Adrenal gland (tissue), 12 donors: Measurements from ENCODE around the gene CHRM1. TPM values are rescaled to one million over a fixed set of nuclear protein-coding genes. Genes with fewer than 3 reads are reported as not detected.
"Not testable (repeated sequence)": the region's sequence is repeated elsewhere in the genome, so short reads cannot be mapped to it uniquely, and the experiment has no call there.

Experiments
- DNase-seq, 7 donors: peaks; one replicate each; pipeline ENCODE4 v3.0.0-alpha.2; 2019 to 2020
- H3K27ac ChIP-seq, 5 donors: fragments of 200-600 bp; sonication (generic) in 4 of 5; 1 replicate in 3 of 5; 2 replicates in 2 of 5; pipeline versions ENCODE4 v1.5.1 to v1.8.0; 2016 to 2020; ENCODE audit warnings: mild to moderate bottlenecking in 1 of 5
- H3K27me3 ChIP-seq: fragments of 200-600 bp; 2 replicates; pipeline ENCODE4 v1.8.0; 2021
- H3K36me3 ChIP-seq, 2 donors: fragments of 200-600 bp; replicated peaks in 1 of 2; 1 replicate in 1 of 2; 2 replicates in 1 of 2; pipeline versions ENCODE4 v1.5.1 to v1.8.0; 2018 to 2022
- H3K4me1 ChIP-seq, 2 donors: fragments of 200-600 bp; replicated peaks in 1 of 2; 1 replicate in 1 of 2; 2 replicates in 1 of 2; pipeline versions ENCODE4 v1.5.1 to v1.8.0; 2018 to 2021
- H3K4me3 ChIP-seq, 4 donors: fragments of 200-600 bp; sonication (generic) in 3 of 4; one replicate each; pipeline ENCODE4 v1.5.1; 2016 to 2018
- H3K9me3 ChIP-seq, 3 donors: fragments of 200-600 bp; sonication (generic) in 1 of 3; replicated peaks in 1 of 3; 1 replicate in 2 of 3; 2 replicates in 1 of 3; pipeline versions ENCODE4 v1.5.1 to v1.8.0; 2016 to 2021
- POLR2A ChIP-seq, 2 donors: fragments of 450-650 bp; IDR thresholded peaks; one replicate each; pipeline ENCODE4 v1.6.1; 2017; ENCODE audit warnings: antibody characterized with exemption in 2 of 2, mild to moderate bottlenecking in 2 of 2, moderate library complexity in 1 of 2
- WGBS, 4 donors: extraction: QIAGEN DNeasy Blood & Tissue Kit in 2 of 4; methylation state at CpG; one replicate each; pipeline versions ENCODE4 v1.1.5 to v1.1.7; 2013 to 2017; 5-methylcytosine and 5-hydroxymethylcytosine counted together
- intact Hi-C, 2 donors: fragments of 100-400 bp; cut with DNase I; formaldehyde crosslinking; loops; one replicate each; pipeline versions ENCODE4 v1.14.1 to v1.15.0; 2022 to 2023
- polyA plus RNA-seq, 3 donors: library from polyadenylated mRNA; stranded (reverse); fragments of 200-250 nt in 2 of 3; fragments of 350-450 nt in 1 of 3; fragmentation: Illumina TruSeq in 1 of 3; extraction: RNeasy Lipid Tissue Mini Kit (QIAGEN cat#74804) in 1 of 3; gene quantifications; one replicate each; pipeline ENCODE4 v1.2.3, GENCODE V29; 2013 to 2014
- total RNA-seq, 9 donors: library from RNA; depleted of rRNA in 4 of 9; stranded (reverse); fragments of >200 nt in 4 of 9; fragments of 120-200 nt in 1 of 9; fragmentation: NEBNext Ultra II Directional in 1 of 9; extraction: Animal tissue kit (Norgen Biotek cat#: 25700) in 1 of 9; gene quantifications; one replicate each; pipeline versions ENCODE4 v1.1.0 to v1.2.4, GENCODE V29; 2013 to 2023
- TF ChIP-seq, protein P1 (sequence below), 6 experiments: fragments of 450-650 bp in 4 of 6; fragments of 200-600 bp in 2 of 6; sonication (generic) in 1 of 6; IDR thresholded peaks; 1 replicate in 5 of 6; 2 replicates in 1 of 6; pipeline versions ENCODE4 v1.5.1 to v1.8.0; 2016 to 2021; ENCODE audit warnings: antibody characterized with exemption in 6 of 6, mild to moderate bottlenecking in 2 of 6, moderate library complexity in 1 of 6
- donor health status: healthy with polysubstance abuse.
- donor health status: Bipolar disorder and iron deficiency.
- donor health status: DM: yes; HTN: yes; CAD: no.
- donor health status: DM: no; HTN: no; CAD: no.
- donor health status: DM: no; HTN: no; CAD: no.
- donor health status: DM: yes; HTN: yes; CAD: no.

CHRM1 gene
- total and polyA plus RNA-seq, 12 donors = 0.22 to 3.8 (median 1.8) TPM; not detected in 5

DNA sequence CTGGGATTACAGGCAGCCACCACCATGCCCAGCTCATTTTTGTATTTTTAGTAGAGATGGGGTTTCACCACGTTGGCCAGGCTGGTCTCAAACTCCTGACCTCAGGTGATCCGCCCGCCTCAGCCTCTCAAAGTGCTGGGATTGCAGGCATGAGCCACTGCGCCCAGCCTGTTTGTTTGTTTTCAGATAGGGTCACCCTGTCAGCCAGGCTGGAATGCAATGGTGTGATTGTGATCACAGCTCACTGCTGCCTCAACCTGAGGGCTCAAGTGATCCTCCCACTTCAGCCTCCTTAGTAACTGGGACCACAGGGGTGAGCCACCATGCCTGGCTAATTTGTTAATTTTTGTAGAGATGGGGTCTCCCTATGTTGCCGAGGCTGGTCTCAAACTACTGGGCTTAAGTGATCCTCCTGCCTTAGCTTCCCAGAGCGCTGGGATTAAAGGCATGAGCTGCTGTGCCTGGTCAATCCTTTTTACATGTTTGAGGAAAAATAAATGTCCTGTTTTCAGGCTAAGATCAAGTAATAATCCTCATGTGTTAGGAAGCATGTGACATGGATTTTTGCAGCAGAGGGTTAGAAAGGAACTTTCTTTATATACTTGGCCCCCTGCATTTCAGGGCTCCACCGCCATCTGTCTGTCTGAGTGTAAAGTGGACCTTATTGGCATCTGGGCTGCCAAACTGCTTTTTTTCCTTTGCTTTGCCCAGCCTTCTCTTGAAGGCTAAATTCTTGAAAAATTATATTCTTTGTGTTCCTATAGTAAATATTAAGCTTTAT lies 45.3 kb downstream of the CHRM1 start:
- no peaks in the 10 kb centered on the region for H3K9me3 ChIP-seq
- H3K4me1 ChIP-seq = peaks cover 15% of the 10 kb centered on the region in 2 donors
- TF ChIP-seq POLR2A (IDR thresholded peaks at IDR 0.05) = no peak
- TF ChIP-seq, protein P1, sequence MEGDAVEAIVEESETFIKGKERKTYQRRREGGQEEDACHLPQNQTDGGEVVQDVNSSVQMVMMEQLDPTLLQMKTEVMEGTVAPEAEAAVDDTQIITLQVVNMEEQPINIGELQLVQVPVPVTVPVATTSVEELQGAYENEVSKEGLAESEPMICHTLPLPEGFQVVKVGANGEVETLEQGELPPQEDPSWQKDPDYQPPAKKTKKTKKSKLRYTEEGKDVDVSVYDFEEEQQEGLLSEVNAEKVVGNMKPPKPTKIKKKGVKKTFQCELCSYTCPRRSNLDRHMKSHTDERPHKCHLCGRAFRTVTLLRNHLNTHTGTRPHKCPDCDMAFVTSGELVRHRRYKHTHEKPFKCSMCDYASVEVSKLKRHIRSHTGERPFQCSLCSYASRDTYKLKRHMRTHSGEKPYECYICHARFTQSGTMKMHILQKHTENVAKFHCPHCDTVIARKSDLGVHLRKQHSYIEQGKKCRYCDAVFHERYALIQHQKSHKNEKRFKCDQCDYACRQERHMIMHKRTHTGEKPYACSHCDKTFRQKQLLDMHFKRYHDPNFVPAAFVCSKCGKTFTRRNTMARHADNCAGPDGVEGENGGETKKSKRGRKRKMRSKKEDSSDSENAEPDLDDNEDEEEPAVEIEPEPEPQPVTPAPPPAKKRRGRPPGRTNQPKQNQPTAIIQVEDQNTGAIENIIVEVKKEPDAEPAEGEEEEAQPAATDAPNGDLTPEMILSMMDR (IDR thresholded peaks at IDR 0.05) = no peak
- H3K4me3 ChIP-seq = no peak overlapping the region
- WGBS, 4 donors = 85 to 94% (median 91%) methylated on average over 6 to 7 of the region's 7 CpGs
- DNase-seq = no peak
- no peaks in the 10 kb centered on the region for H3K36me3 ChIP-seq
- H3K27me3 ChIP-seq = no peaks in the 10 kb centered on the region
- intact Hi-C loops = no loop called here
- H3K27ac ChIP-seq = no peak overlapping the region

DNA sequence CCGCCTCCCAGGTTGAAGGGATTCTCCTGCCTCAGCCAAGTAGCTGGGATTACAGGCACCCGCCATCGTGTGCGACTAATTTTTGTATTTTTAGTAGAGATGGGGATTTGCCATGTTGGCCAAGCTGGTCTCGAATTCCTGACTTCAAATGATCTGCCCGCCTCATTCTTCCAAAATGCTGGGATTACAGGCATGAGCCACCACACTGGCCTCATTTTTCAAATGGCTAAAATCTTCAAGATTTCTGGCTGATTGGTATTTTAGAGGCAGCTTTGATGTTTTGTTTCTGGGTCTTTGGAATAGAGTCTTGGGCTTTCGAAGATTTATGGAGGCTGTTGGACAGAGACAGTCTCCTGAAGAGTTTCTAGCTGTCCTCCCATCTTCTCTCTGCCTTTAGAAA lies 46.3 kb downstream of the CHRM1 start:
- TF ChIP-seq, protein P1 (IDR thresholded peaks at IDR 0.05) = no peak
- TF ChIP-seq POLR2A (IDR thresholded peaks at IDR 0.05) = no peak

DNA sequence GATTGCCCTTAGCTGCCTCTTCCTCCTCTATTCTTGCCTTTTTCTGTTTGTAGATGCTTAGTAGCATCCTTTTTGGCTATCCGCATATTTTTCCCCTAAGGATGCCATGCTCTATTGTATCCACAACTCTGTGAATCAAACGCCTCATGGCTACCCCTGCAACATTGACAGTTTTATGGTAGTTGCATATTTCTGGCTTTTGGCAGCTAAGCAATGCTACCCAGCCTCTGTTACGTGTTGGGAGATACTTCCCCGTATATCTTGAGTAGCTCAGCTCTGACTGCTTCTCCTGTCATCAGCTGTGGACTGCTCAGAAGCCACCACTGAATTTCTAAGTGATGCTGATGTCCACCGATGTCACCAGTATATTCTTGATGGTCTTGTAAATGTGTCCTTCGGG lies 55.5 kb downstream of the CHRM1 start:
- WGBS, 4 donors = 71 to 79% (median 78%) methylated on average over 6 of the region's 6 CpGs
- TF ChIP-seq, protein P1 (IDR thresholded peaks at IDR 0.05) = no peak
- TF ChIP-seq POLR2A (IDR thresholded peaks at IDR 0.05) = no peak
- Histone ChIP-seq H3K36me3 (no peaks in the 10 kb centered on the region), H3K27me3 (no peaks in the 10 kb centered on the region), H3K27ac (no peak overlapping the region), H3K9me3 (no peaks in the 10 kb centered on the region), H3K4me1 (no peaks in the 10 kb centered on the region), H3K4me3 (no peak overlapping the region)
- intact Hi-C loops = loop anchor here in 1 of 2 donors (10.0 kb wide), 1 partner anchor 71 kb away; the partner anchor contains the start of gene TMEM223
- no peak for DNase-seq

More for the DNA sequence above, 46.3 kb downstream of the CHRM1 start:
- no peaks in the 10 kb centered on the region for H3K27me3 ChIP-seq
- intact Hi-C loops = no loop called here
- no peaks in the 10 kb centered on the region for H3K36me3 ChIP-seq
- 97 to 98% (median 97%) methylated on average over 7 of the region's 7 CpGs for WGBS, 4 donors
- no peaks in the 10 kb centered on the region for H3K9me3 ChIP-seq
- no peak overlapping the region for H3K4me3 ChIP-seq
- DNase-seq = no peak
- H3K4me1 ChIP-seq = peaks cover 8% of the 10 kb centered on the region in 2 donors
- no peak overlapping the region for H3K27ac ChIP-seq

DNA sequence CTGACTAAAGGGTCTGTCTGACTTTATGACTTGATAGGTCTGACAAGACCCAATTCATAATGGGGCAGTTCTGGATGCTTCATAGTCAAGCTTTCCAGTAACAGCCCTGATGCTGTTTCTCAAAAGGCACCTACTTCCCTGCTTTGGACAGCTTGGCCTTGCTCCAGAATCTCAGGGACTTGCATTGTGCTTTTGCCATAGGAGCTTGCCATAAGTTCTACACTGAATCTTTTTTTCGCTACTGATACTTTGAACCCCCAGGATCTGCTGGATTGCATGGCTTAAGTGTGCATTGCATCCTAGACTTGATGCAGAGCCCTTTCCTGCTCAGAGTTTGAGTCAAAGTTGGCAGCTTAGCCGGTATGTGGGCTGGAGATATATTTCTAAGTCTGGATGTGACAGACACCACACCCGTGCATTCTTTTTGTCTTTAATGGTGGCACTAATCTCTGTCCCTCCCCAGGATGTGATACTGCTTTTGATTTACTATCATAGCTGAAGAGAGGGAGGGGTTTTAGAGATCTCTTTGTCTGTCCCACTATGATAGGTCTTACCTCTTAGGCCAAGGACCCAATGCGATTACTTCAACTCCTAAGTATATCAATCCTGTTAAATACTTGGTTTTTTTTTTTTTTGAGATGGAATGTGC lies 57.4 kb downstream of the CHRM1 start:
- H3K4me3 ChIP-seq = no peak overlapping the region
- no peaks in the 10 kb centered on the region for H3K27me3 ChIP-seq
- H3K27ac ChIP-seq = no peak overlapping the region
- no peaks in the 10 kb centered on the region for H3K4me1 ChIP-seq
- TF ChIP-seq POLR2A (IDR thresholded peaks at IDR 0.05) = no peak
- TF ChIP-seq, protein P1 (IDR thresholded peaks at IDR 0.05) = no peak
- no peak for DNase-seq
- H3K9me3 ChIP-seq = no peaks in the 10 kb centered on the region
- intact Hi-C loops = loop anchor here (5.0 to 10.0 kb wide), 2 partner anchors 69 to 77 kb away; partner anchors contain the start of genes TMEM179B (in 1 of the 2) and TMEM223 (in 1 of the 2)
- 72 to 79% (median 76%) methylated on average over 3 to 4 of the region's 4 CpGs for WGBS, 4 donors
- H3K36me3 ChIP-seq = no peaks in the 10 kb centered on the region

DNA sequence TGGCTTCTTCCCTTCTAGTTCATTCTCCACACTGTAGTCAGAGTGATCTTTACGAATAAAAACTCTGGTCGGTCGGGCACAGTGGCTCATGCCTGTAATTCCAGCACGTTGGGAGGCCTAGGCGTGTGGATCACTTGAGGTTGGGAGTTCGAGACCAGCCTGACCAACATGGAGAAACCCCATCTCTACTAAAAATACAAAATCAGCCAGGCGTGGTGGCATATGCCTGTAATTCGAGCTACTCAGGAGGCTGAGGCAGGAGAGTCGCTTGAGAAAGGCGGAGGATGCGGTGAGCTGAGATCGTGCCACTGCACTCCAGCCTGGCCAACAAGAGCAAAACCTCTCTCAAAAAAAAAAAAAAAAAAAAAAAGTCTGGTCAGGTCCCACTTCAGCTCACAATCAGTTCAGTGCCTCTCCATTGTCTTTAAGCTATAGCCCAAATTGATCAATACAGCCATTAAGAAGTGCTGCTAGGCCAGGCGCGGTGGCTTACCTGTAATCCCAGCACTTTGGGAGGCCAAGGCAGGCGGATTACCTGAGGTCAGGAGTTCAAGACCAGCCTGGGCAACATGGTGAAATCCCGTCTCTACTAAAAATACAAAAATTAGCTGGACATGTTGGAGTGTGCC lies 59.5 kb downstream of the CHRM1 start:
- intact Hi-C loops = loop anchor here (5.0 to 10.0 kb wide), 2 partner anchors 67 to 74 kb away; partner anchors contain the start of genes TMEM179B (in 1 of the 2) and TMEM223 (in 1 of the 2)
- WGBS, 4 donors = 91 to 96% (median 91%) methylated on average over 16 of the region's 16 CpGs

More for the DNA sequence above, 59.5 kb downstream of the CHRM1 start:
- H3K27me3 ChIP-seq, H3K9me3 ChIP-seq, H3K36me3 ChIP-seq, H3K27ac ChIP-seq, DNase-seq, H3K4me3 ChIP-seq, H3K4me1 ChIP-seq: not testable (repeated sequence)
